Glutamatergic neuron (in vitro differentiated cells): ENCODE measurements around the gene WASHC4. TPM values are rescaled to one million over a fixed set of nuclear protein-coding genes. Genes with fewer than 3 reads are reported as not detected.

ENCODE experiments used
- DNase-seq: peaks from one replicate; pipeline ENCODE4 v3.0.0; 2022
- H3K27ac Mint-ChIP-seq: one replicate; pipeline ENCODE4 v1.8.0; 2020; ENCODE audit warnings: mild to moderate bottlenecking, mixed read lengths, inconsistent platforms; ENCODE audit not compliant: unreplicated experiment
- H3K27me3 Mint-ChIP-seq: one replicate; pipeline ENCODE4 v1.8.0; 2020; ENCODE audit warnings: mild to moderate bottlenecking, moderate library complexity, mixed read lengths, inconsistent platforms; ENCODE audit not compliant: unreplicated experiment
- H3K36me3 Mint-ChIP-seq: one replicate; pipeline ENCODE4 v1.8.0; 2020; ENCODE audit warnings: mild to moderate bottlenecking, mixed read lengths, inconsistent platforms; ENCODE audit not compliant: unreplicated experiment
- H3K4me1 Mint-ChIP-seq: one replicate; pipeline ENCODE4 v1.8.0; 2020; ENCODE audit warnings: mild to moderate bottlenecking, low read depth, mixed read lengths, inconsistent platforms; ENCODE audit not compliant: unreplicated experiment
- H3K4me3 Mint-ChIP-seq: one replicate; pipeline ENCODE4 v1.8.0; 2020; ENCODE audit warnings: mild to moderate bottlenecking, mixed read lengths, inconsistent platforms; ENCODE audit not compliant: unreplicated experiment
- H3K9me3 Mint-ChIP-seq: one replicate; pipeline ENCODE4 v1.8.0; 2020; ENCODE audit warnings: mild to moderate bottlenecking, moderate library complexity, mixed read lengths, inconsistent platforms; ENCODE audit not compliant: unreplicated experiment
- total RNA-seq: library from RNA; stranded (reverse); fragmentation: NEBNext Ultra II Directional; extraction: Animal tissue kit (Norgen Biotek cat#: 25700); gene quantifications from one replicate; pipeline ENCODE4 v1.2.1, GENCODE V29; 2021; ENCODE audit not compliant: unreplicated experiment
- TF ChIP-seq, protein P1 (sequence below): fragments of 200-600 bp; sonication (generic); IDR thresholded peaks from one replicate; pipeline ENCODE4 v1.5.0; 2021; ENCODE audit not compliant: partially characterized antibody, unreplicated experiment

The WASHC4 gene
- total RNA-seq, 1 donor from 2014 or later: 75.4 TPM

GRCh38 chr12:105109465-105110212 lies 2.1 kb downstream of the WASHC4 start:
- peaks cover 4% of the 10 kb centered on the region for H3K9me3 Mint-ChIP-seq
- peaks cover 9% of the 10 kb centered on the region for H3K4me1 Mint-ChIP-seq
- TF ChIP-seq, protein P1, sequence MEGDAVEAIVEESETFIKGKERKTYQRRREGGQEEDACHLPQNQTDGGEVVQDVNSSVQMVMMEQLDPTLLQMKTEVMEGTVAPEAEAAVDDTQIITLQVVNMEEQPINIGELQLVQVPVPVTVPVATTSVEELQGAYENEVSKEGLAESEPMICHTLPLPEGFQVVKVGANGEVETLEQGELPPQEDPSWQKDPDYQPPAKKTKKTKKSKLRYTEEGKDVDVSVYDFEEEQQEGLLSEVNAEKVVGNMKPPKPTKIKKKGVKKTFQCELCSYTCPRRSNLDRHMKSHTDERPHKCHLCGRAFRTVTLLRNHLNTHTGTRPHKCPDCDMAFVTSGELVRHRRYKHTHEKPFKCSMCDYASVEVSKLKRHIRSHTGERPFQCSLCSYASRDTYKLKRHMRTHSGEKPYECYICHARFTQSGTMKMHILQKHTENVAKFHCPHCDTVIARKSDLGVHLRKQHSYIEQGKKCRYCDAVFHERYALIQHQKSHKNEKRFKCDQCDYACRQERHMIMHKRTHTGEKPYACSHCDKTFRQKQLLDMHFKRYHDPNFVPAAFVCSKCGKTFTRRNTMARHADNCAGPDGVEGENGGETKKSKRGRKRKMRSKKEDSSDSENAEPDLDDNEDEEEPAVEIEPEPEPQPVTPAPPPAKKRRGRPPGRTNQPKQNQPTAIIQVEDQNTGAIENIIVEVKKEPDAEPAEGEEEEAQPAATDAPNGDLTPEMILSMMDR: no peak
- H3K4me3 Mint-ChIP-seq: peak overlapping the region; percentile 90
- H3K27ac Mint-ChIP-seq: peak overlapping the region; percentile 20
- peaks cover 5% of the 10 kb centered on the region for H3K27me3 Mint-ChIP-seq
- no peaks in the 10 kb centered on the region for H3K36me3 Mint-ChIP-seq
- DNase-seq: no peak

GRCh38 chr12:105110851-105111250 lies 3.3 kb downstream of the WASHC4 start:
- Mint-ChIP-seq H3K9me3 (peaks cover 4% of the 10 kb centered on the region), H3K27ac (no peak overlapping the region), H3K27me3 (peaks cover 5% of the 10 kb centered on the region), H3K4me3 (no peak overlapping the region), H3K36me3 (no peaks in the 10 kb centered on the region), H3K4me1 (peaks cover 9% of the 10 kb centered on the region)
- no peak for DNase-seq
- TF ChIP-seq, protein P1: no peak

DNA sequence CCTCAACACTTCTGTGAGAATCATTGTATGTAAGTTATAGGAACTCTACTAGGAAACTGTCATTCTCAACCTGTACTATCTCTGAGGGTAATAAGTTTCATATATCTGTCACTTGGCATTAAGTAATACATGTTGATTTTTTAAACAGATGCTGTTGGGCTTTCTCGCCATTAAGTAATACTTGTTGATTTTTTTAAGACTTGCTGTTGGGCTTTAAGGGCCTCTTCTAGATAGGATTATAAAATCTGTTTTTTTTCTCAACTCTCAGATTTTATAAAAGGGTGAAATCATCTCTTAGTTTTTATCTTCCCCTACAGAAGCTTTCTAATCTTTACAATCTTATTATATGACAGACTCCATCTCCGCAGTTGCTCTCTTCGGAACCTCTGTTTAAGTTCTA lies 5.6 kb downstream of the WASHC4 start:
- DNase-seq: no peak
- Mint-ChIP-seq H3K9me3 (no peaks in the 10 kb centered on the region), H3K27ac (no peak overlapping the region), H3K36me3 (no peaks in the 10 kb centered on the region), H3K27me3 (peaks cover 2% of the 10 kb centered on the region), H3K4me3 (no peak overlapping the region), H3K4me1 (peaks cover 9% of the 10 kb centered on the region)
- TF ChIP-seq, protein P1: no peak

GRCh38 chr12:105116969-105117368 lies 9.4 kb downstream of the WASHC4 start:
- Mint-ChIP-seq H3K36me3 (no peaks in the 10 kb centered on the region), H3K4me3 (no peak overlapping the region), H3K4me1 (no peaks in the 10 kb centered on the region), H3K27ac (no peak overlapping the region), H3K27me3 (no peaks in the 10 kb centered on the region), H3K9me3 (no peaks in the 10 kb centered on the region)
- DNase-seq: no peak
- TF ChIP-seq, protein P1: no peak

DNA sequence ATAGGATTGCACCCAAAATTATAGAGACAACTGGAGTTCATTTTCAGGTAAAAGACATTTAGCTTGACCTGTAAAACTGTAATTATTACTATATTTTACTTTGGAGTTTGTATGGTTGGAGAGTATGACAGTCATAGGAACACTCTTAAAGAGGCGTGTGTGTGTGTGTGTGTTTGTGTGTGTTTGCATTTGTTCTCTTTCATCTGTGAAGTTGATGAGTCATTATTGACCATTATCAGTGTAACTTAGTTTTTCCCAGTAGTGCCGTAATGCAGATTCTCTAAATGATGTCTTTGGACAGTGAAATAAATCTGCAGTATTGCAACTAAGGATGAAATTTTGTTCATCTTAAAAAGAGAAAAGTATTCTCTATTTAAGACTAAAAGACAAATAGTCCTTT lies 13.0 kb downstream of the WASHC4 start:
- Mint-ChIP-seq H3K4me1 (no peaks in the 10 kb centered on the region), H3K4me3 (no peak overlapping the region), H3K27me3 (no peaks in the 10 kb centered on the region), H3K36me3 (no peaks in the 10 kb centered on the region), H3K9me3 (no peaks in the 10 kb centered on the region), H3K27ac (no peak overlapping the region)
- no peak for DNase-seq
- TF ChIP-seq, protein P1: no peak
